IPS DF 6.9 (cell line): Measurements from ENCODE around the gene SMCR8.

Experiments used
- DNase-seq: peaks from one replicate; pipeline ENCODE4 v3.0.0-alpha.2; 2013; ENCODE audit warnings: low read depth, low spot score
- H3K27ac ChIP-seq: one replicate; pipeline ENCODE4 v1.5.1; 2013; ENCODE audit warnings: low read length, control low read depth
- H3K27me3 ChIP-seq: 2 replicates; pipeline ENCODE4 v1.6.1; 2013; ENCODE audit warnings: mild to moderate bottlenecking, low read length; ENCODE audit not compliant: control insufficient read depth, insufficient read depth
- H3K36me3 ChIP-seq: 2 replicates; pipeline ENCODE4 v1.6.1; 2013; ENCODE audit warnings: low read length; ENCODE audit not compliant: control insufficient read depth, insufficient read depth
- H3K4me1 ChIP-seq: 2 replicates; pipeline ENCODE4 v1.6.1; 2013; ENCODE audit warnings: low read length; ENCODE audit not compliant: control insufficient read depth, insufficient read depth
- H3K4me3 ChIP-seq: 2 replicates; pipeline ENCODE4 v1.5.1; 2013; ENCODE audit warnings: mild to moderate bottlenecking, low read length
- H3K9me3 ChIP-seq: 2 replicates; pipeline ENCODE4 v1.6.1; 2013; ENCODE audit warnings: low read length, inconsistent platforms; ENCODE audit not compliant: control insufficient read depth, insufficient read depth
- WGBS: extraction: QIAGEN DNeasy Blood & Tissue Kit; methylation state at CpG from one replicate; pipeline ENCODE4 v1.1.7; 2013; ENCODE audit warnings: mixed read lengths, missing lambda C conversion rate; ENCODE audit not compliant: insufficient read length, insufficient coverage; 5-methylcytosine and 5-hydroxymethylcytosine counted together

Gene SMCR8

GRCh38 chr17:18318117-18318516, 3.0 kb downstream of the SMCR8 start:
- H3K4me1 ChIP-seq: 0 out of 2 replicates have a peak, but pooled peaks cover 2% of the 10 kb centered on the region
- no peaks in the 10 kb centered on the region for H3K9me3 ChIP-seq
- no peak overlapping the region for H3K27ac ChIP-seq
- H3K36me3 ChIP-seq: peaks cover 3% of the 10 kb centered on the region; the same call in 1 of the 2 replicates
- no CpG with 5 or more reads among the region's 7 CpGs for WGBS
- no peak overlapping the region for H3K4me3 ChIP-seq
- DNase-seq: no peak
- H3K27me3 ChIP-seq: no peaks in the 10 kb centered on the region

GRCh38 chr17:18318771-18319450, 3.8 kb downstream of the SMCR8 start:
- no peaks in the 10 kb centered on the region for H3K27me3 ChIP-seq
- 0 out of 2 replicates have a peak, but pooled peaks cover 2% of the 10 kb centered on the region for H3K4me1 ChIP-seq
- H3K4me3 ChIP-seq: no peak overlapping the region
- WGBS: no CpG with 5 or more reads among the region's 18 CpGs
- DNase-seq: no peak
- no peaks in the 10 kb centered on the region for H3K9me3 ChIP-seq
- no peak overlapping the region for H3K27ac ChIP-seq
- H3K36me3 ChIP-seq: peaks cover 3% of the 10 kb centered on the region

- H3K4me1 ChIP-seq: 0 out of 2 replicates have a peak, but pooled peaks cover 2% of the 10 kb centered on the region
- H3K36me3 ChIP-seq: peaks cover 6% of the 10 kb centered on the region
- no peak overlapping the region for H3K4me3 ChIP-seq
- WGBS: no CpG with 5 or more reads among the region's 13 CpGs
- DNase-seq: no peak
- no peaks in the 10 kb centered on the region for H3K27me3 ChIP-seq
- H3K9me3 ChIP-seq: no peaks in the 10 kb centered on the region
- H3K27ac ChIP-seq: no peak overlapping the region
Observed at GRCh38 chr17:18319604-18320256, 4.6 kb downstream of the SMCR8 start.

GRCh38 chr17:18320301-18320700, 5.2 kb downstream of the SMCR8 start:
- peaks cover 6% of the 10 kb centered on the region for H3K36me3 ChIP-seq
- H3K4me1 ChIP-seq: 0 out of 2 replicates have a peak, but pooled peaks cover 2% of the 10 kb centered on the region
- H3K27ac ChIP-seq: no peak overlapping the region
- no peak for DNase-seq
- WGBS: no CpG with 5 or more reads among the region's 7 CpGs
- no peak overlapping the region for H3K4me3 ChIP-seq
- H3K27me3 ChIP-seq: no peaks in the 10 kb centered on the region
- no peaks in the 10 kb centered on the region for H3K9me3 ChIP-seq

- H3K4me1 ChIP-seq: no peaks in the 10 kb centered on the region
- H3K27ac ChIP-seq: no peak overlapping the region
- WGBS: no CpG with 5 or more reads among the region's 5 CpGs
- H3K9me3 ChIP-seq: no peaks in the 10 kb centered on the region
- no peak overlapping the region for H3K4me3 ChIP-seq
- no peak for DNase-seq
- peaks cover 6% of the 10 kb centered on the region for H3K36me3 ChIP-seq
- H3K27me3 ChIP-seq: no peaks in the 10 kb centered on the region
Observed at GRCh38 chr17:18321309-18321708, 6.2 kb downstream of the SMCR8 start.

GRCh38 chr17:18322522-18322921, 7.4 kb downstream of the SMCR8 start:
- H3K36me3 ChIP-seq: peaks cover 6% of the 10 kb centered on the region
- DNase-seq: no peak
- no peak overlapping the region for H3K27ac ChIP-seq
- H3K27me3 ChIP-seq: no peaks in the 10 kb centered on the region
- no peak overlapping the region for H3K4me3 ChIP-seq
- no peaks in the 10 kb centered on the region for H3K4me1 ChIP-seq
- H3K9me3 ChIP-seq: no peaks in the 10 kb centered on the region
- no CpG with 5 or more reads among the region's 12 CpGs for WGBS

GRCh38 chr17:18323007-18323406, 7.9 kb downstream of the SMCR8 start:
- Histone ChIP-seq H3K27ac (no peak overlapping the region), H3K36me3 (peaks cover 6% of the 10 kb centered on the region), H3K27me3 (no peaks in the 10 kb centered on the region), H3K4me1 (no peaks in the 10 kb centered on the region), H3K4me3 (no peak overlapping the region), H3K9me3 (no peaks in the 10 kb centered on the region)
- WGBS: no CpG with 5 or more reads among the region's 3 CpGs
- DNase-seq: no peak

- WGBS: no CpG with 5 or more reads among the region's 16 CpGs
- DNase-seq: no peak
- Histone ChIP-seq H3K27ac (no peak overlapping the region), H3K9me3 (no peaks in the 10 kb centered on the region), H3K4me3 (no peak overlapping the region), H3K4me1 (no peaks in the 10 kb centered on the region), H3K36me3 (peaks cover 6% of the 10 kb centered on the region), H3K27me3 (no peaks in the 10 kb centered on the region)
Observed at GRCh38 chr17:18323507-18324139, 8.5 kb downstream of the SMCR8 start.

- Histone ChIP-seq H3K36me3 (peaks cover 6% of the 10 kb centered on the region), H3K27ac (no peak overlapping the region), H3K4me1 (no peaks in the 10 kb centered on the region), H3K4me3 (no peak overlapping the region), H3K27me3 (no peaks in the 10 kb centered on the region), H3K9me3 (no peaks in the 10 kb centered on the region)
- no peak for DNase-seq
- WGBS: no CpG with 5 or more reads among the region's 27 CpGs
Observed at GRCh38 chr17:18324140-18325050, 9.3 kb downstream of the SMCR8 start.

GRCh38 chr17:18326039-18326438, 10.9 kb downstream of the SMCR8 start:
- DNase-seq: no peak
- Histone ChIP-seq H3K27ac (no peak overlapping the region), H3K4me3 (no peak overlapping the region), H3K4me1 (no peaks in the 10 kb centered on the region), H3K36me3 (peaks cover 6% of the 10 kb centered on the region), H3K9me3 (no peaks in the 10 kb centered on the region), H3K27me3 (no peaks in the 10 kb centered on the region)
- no CpG with 5 or more reads among the region's 2 CpGs for WGBS
